ENCODE results near the gene TGFBR3. TPM values are rescaled to one million over a fixed set of nuclear protein-coding genes. Genes with fewer than 3 reads are reported as not detected.
"Not testable (repeated sequence)": the region's sequence is repeated elsewhere in the genome, so short reads cannot be mapped to it uniquely, and the experiment has no call there.

The TGFBR3 gene
- total and polyA plus RNA-seq, 4 experiments from 2014 or later = 34.5 to 47.3 (median 42.3) TPM

- no peak overlapping the region for H3K4me3 Mint-ChIP-seq
- no peak overlapping the region for H3K4me3 ChIP-seq (ENCODE audit: low read length in 2 of 2)
- no peaks in the 10 kb centered on the region for H3K4me1 ChIP-seq (ENCODE audit: insufficient read depth, low read length)
- no peaks in the 10 kb centered on the region for H3K36me3 Mint-ChIP-seq
- peaks cover 5 to 11% (median 8%) of the 10 kb centered on the region in 4 donors for H3K4me1 Mint-ChIP-seq
- POLR2A ChIA-PET (ENCODE audit: partially characterized antibody) = interaction anchor here (0.9 kb wide), 1 partner anchor 256 kb away, joined by 3 read pairs; no protein-coding TSS in a partner anchor
- H3K27ac ChIP-seq (ENCODE audit: low read depth, low read length) = no peak overlapping the region
- no peak overlapping the region for H3K27ac Mint-ChIP-seq
- no peaks in the 10 kb centered on the region for H3K9me3 ChIP-seq (ENCODE audit: control insufficient read depth in 1 of 2, low read length in 2 of 2)
- DNase-seq = no peak
- H3K9me3 Mint-ChIP-seq = no peaks in the 10 kb centered on the region
- H3K27me3 Mint-ChIP-seq = no peaks in the 10 kb centered on the region
- no peaks in the 10 kb centered on the region for H3K36me3 ChIP-seq (ENCODE audit: insufficient read depth, low read length)
- no peaks in the 10 kb centered on the region for H3K27me3 ChIP-seq (ENCODE audit: insufficient read depth, low read length)
- CTCF ChIA-PET (ENCODE audit: partially characterized antibody) = no interaction called here
- intact Hi-C loops (cut with micrococcal nuclease) = no loop called here
Measured at GRCh38 chr1:91673613-91674012, 212.3 kb downstream of the TGFBR3 start.

- Histone ChIP-seq H3K27me3 (ENCODE audit: insufficient read depth, low read length) (no peaks in the 10 kb centered on the region), H3K36me3 (ENCODE audit: insufficient read depth, low read length) (no peaks in the 10 kb centered on the region), H3K4me3 (ENCODE audit: low read length in 2 of 2) (no peak overlapping the region), H3K27ac (ENCODE audit: low read depth, low read length) (no peak overlapping the region), H3K4me1 (ENCODE audit: insufficient read depth, low read length) (no peaks in the 10 kb centered on the region), H3K9me3 (ENCODE audit: control insufficient read depth in 1 of 2, low read length in 2 of 2) (no peaks in the 10 kb centered on the region)
- Mint-ChIP-seq H3K4me3 (no peak overlapping the region), H3K4me1 (peaks cover 5 to 13% (median 9%) of the 10 kb centered on the region in 4 donors), H3K9me3 (no peaks in the 10 kb centered on the region), H3K27me3 (no peaks in the 10 kb centered on the region), H3K36me3 (no peaks in the 10 kb centered on the region), H3K27ac (peak overlapping the region in 2 of 7 donors; percentile 37 to 55)
- intact Hi-C loops (cut with micrococcal nuclease) = no loop called here
- CTCF ChIA-PET (ENCODE audit: partially characterized antibody) = interaction anchor here (0.6 kb wide), 1 partner anchor 166 kb away, joined by 4 read pairs; no protein-coding TSS in a partner anchor
- POLR2A ChIA-PET (ENCODE audit: partially characterized antibody) = interaction anchor here (0.9 kb wide), 1 partner anchor 257 kb away, joined by 3 read pairs; no protein-coding TSS in a partner anchor
- no peak for DNase-seq
Measured at GRCh38 chr1:91672601-91673161, 213.3 kb downstream of the TGFBR3 start.

GRCh38 chr1:91670781-91671180 lies 215.2 kb downstream of the TGFBR3 start:
- ChIA-PET CTCF (ENCODE audit: partially characterized antibody) (interaction anchor here (1.1 kb wide), 1 partner anchor 158 kb away, joined by 3 read pairs; no protein-coding TSS in a partner anchor), POLR2A (ENCODE audit: partially characterized antibody) (no interaction called here)
- no peaks in the 10 kb centered on the region for H3K36me3 Mint-ChIP-seq
- no peaks in the 10 kb centered on the region for H3K27me3 Mint-ChIP-seq
- H3K9me3 Mint-ChIP-seq = no peaks in the 10 kb centered on the region
- Histone ChIP-seq H3K9me3 (ENCODE audit: control insufficient read depth in 1 of 2, low read length in 2 of 2) (no peaks in the 10 kb centered on the region), H3K27ac (ENCODE audit: low read depth, low read length) (no peak overlapping the region), H3K4me1 (ENCODE audit: insufficient read depth, low read length) (no peaks in the 10 kb centered on the region), H3K36me3 (ENCODE audit: insufficient read depth, low read length) (no peaks in the 10 kb centered on the region), H3K4me3 (ENCODE audit: low read length in 2 of 2) (no peak overlapping the region), H3K27me3 (ENCODE audit: insufficient read depth, low read length) (no peaks in the 10 kb centered on the region)
- peak overlapping the region in 2 of 7 donors; percentile 1 to 35 for H3K27ac Mint-ChIP-seq
- peaks cover 5 to 13% (median 9%) of the 10 kb centered on the region in 4 donors for H3K4me1 Mint-ChIP-seq
- DNase-seq = no peak
- intact Hi-C loops (cut with micrococcal nuclease) = no loop called here
- H3K4me3 Mint-ChIP-seq = no peak overlapping the region

- intact Hi-C loops (cut with micrococcal nuclease) = no loop called here
- DNase-seq = no peak
Measured at GRCh38 chr1:91669584-91670350, 216.2 kb downstream of the TGFBR3 start.

GRCh38 chr1:91666651-91667050 lies 219.3 kb downstream of the TGFBR3 start:
- H3K27me3 Mint-ChIP-seq; H3K4me1 ChIP-seq (ENCODE audit: insufficient read depth, low read length); H3K36me3 ChIP-seq (ENCODE audit: insufficient read depth, low read length); POLR2A ChIA-PET (ENCODE audit: partially characterized antibody); intact Hi-C loops (cut with micrococcal nuclease); H3K4me3 Mint-ChIP-seq; H3K27me3 ChIP-seq (ENCODE audit: insufficient read depth, low read length); H3K4me3 ChIP-seq (ENCODE audit: low read length in 2 of 2); H3K9me3 Mint-ChIP-seq; H3K27ac ChIP-seq (ENCODE audit: low read depth, low read length); CTCF ChIA-PET (ENCODE audit: partially characterized antibody); H3K9me3 ChIP-seq (ENCODE audit: control insufficient read depth in 1 of 2, low read length in 2 of 2); H3K36me3 Mint-ChIP-seq; H3K4me1 Mint-ChIP-seq; DNase-seq: not testable (repeated sequence)
- H3K27ac Mint-ChIP-seq = peak overlapping the region in 1 of 7 donors; percentile 22

More at GRCh38 chr1:91669584-91670350, 216.2 kb downstream of the TGFBR3 start:
- H3K27me3 ChIP-seq (ENCODE audit: insufficient read depth, low read length) = no peaks in the 10 kb centered on the region
- H3K9me3 ChIP-seq (ENCODE audit: control insufficient read depth in 1 of 2, low read length in 2 of 2) = no peaks in the 10 kb centered on the region
- Mint-ChIP-seq H3K9me3 (no peaks in the 10 kb centered on the region), H3K36me3 (no peaks in the 10 kb centered on the region), H3K4me1 (peaks cover 5 to 13% (median 9%) of the 10 kb centered on the region in 4 donors), H3K27ac (no peak overlapping the region), H3K27me3 (no peaks in the 10 kb centered on the region), H3K4me3 (peak overlapping the region in 3 of 8 donors; percentile 6 to 78 (median 32))
- no peaks in the 10 kb centered on the region for H3K4me1 ChIP-seq (ENCODE audit: insufficient read depth, low read length)
- H3K4me3 ChIP-seq (ENCODE audit: low read length in 2 of 2) = no peak overlapping the region
- H3K36me3 ChIP-seq (ENCODE audit: insufficient read depth, low read length) = no peaks in the 10 kb centered on the region
- POLR2A ChIA-PET (ENCODE audit: partially characterized antibody) = no interaction called here
- H3K27ac ChIP-seq (ENCODE audit: low read depth, low read length) = no peak overlapping the region
- CTCF ChIA-PET (ENCODE audit: partially characterized antibody) = no interaction called here

GRCh38 chr1:91661121-91661520 lies 224.8 kb downstream of the TGFBR3 start:
- Mint-ChIP-seq H3K4me1 (no peaks in the 10 kb centered on the region), H3K27me3 (no peaks in the 10 kb centered on the region), H3K9me3 (peaks cover 0 to 24% (median 9%) of the 10 kb centered on the region in 8 donors), H3K36me3 (peaks cover 0 to 4% of the 10 kb centered on the region in 2 donors), H3K4me3 (no peak overlapping the region), H3K27ac (no peak overlapping the region)
- H3K4me1 ChIP-seq (ENCODE audit: insufficient read depth, low read length) = no peaks in the 10 kb centered on the region
- ChIA-PET POLR2A (ENCODE audit: partially characterized antibody) (no interaction called here), CTCF (ENCODE audit: partially characterized antibody) (no interaction called here)
- H3K9me3 ChIP-seq (ENCODE audit: control insufficient read depth in 1 of 2, low read length in 2 of 2) = no peaks in the 10 kb centered on the region
- no peaks in the 10 kb centered on the region for H3K36me3 ChIP-seq (ENCODE audit: insufficient read depth, low read length)
- no peak overlapping the region for H3K27ac ChIP-seq (ENCODE audit: low read depth, low read length)
- no peaks in the 10 kb centered on the region for H3K27me3 ChIP-seq (ENCODE audit: insufficient read depth, low read length)
- intact Hi-C loops (cut with micrococcal nuclease) = no loop called here
- no peak overlapping the region for H3K4me3 ChIP-seq (ENCODE audit: low read length in 2 of 2)
- DNase-seq = no peak

- CTCF ChIA-PET (ENCODE audit: partially characterized antibody) = no interaction called here
Measured at GRCh38 chr1:91660708-91661107, 225.2 kb downstream of the TGFBR3 start.

More at GRCh38 chr1:91660708-91661107, 225.2 kb downstream of the TGFBR3 start:
- H3K27me3 Mint-ChIP-seq = no peaks in the 10 kb centered on the region
- DNase-seq = no peak
- Histone ChIP-seq H3K27me3 (ENCODE audit: insufficient read depth, low read length) (no peaks in the 10 kb centered on the region), H3K27ac (ENCODE audit: low read depth, low read length) (no peak overlapping the region), H3K36me3 (ENCODE audit: insufficient read depth, low read length) (no peaks in the 10 kb centered on the region), H3K4me3 (ENCODE audit: low read length in 2 of 2) (no peak overlapping the region), H3K9me3 (ENCODE audit: control insufficient read depth in 1 of 2, low read length in 2 of 2) (no peaks in the 10 kb centered on the region), H3K4me1 (ENCODE audit: insufficient read depth, low read length) (no peaks in the 10 kb centered on the region)
- no peaks in the 10 kb centered on the region for H3K4me1 Mint-ChIP-seq
- H3K9me3 Mint-ChIP-seq = peaks cover 0 to 24% (median 9%) of the 10 kb centered on the region in 8 donors
- intact Hi-C loops (cut with micrococcal nuclease) = no loop called here
- POLR2A ChIA-PET (ENCODE audit: partially characterized antibody) = no interaction called here
- H3K27ac Mint-ChIP-seq = no peak overlapping the region
- H3K36me3 Mint-ChIP-seq = peaks cover 0 to 4% of the 10 kb centered on the region in 2 donors
- no peak overlapping the region for H3K4me3 Mint-ChIP-seq
